HL-60 (cell line): Measurements from ENCODE around the gene SPACA4.

Experiments used
- DNase-seq, 2 experiments: peaks; one replicate each; pipeline ENCODE4 v3.0.0-alpha.2; 2010 to 2020; ENCODE audit warnings: low read depth in 1 of 2, low spot score in 1 of 2
- H3K27ac ChIP-seq: fragments of 250-450 bp; sonication (Bioruptor Pico); replicated peaks from 2 replicates; pipeline ENCODE4 v1.5.1; 2020; ENCODE audit warnings: mild to moderate bottlenecking, moderate library complexity
- H3K27me3 ChIP-seq: fragments of 250-450 bp; sonication (Bioruptor Pico); 2 replicates; pipeline ENCODE4 v1.5.1; 2021; ENCODE audit warnings: mild to moderate bottlenecking, moderate library complexity; ENCODE audit not compliant: insufficient read depth, poor library complexity, severe bottlenecking
- H3K4me3 ChIP-seq: replicated peaks from 2 replicates; pipeline ENCODE4 v1.5.1; 2011; ENCODE audit warnings: mild to moderate bottlenecking, control low read depth, low read length; ENCODE audit not compliant: insufficient read depth
- GABPA ChIP-seq: IDR thresholded peaks from 2 replicates; pipeline ENCODE4 v1.6.1; 2012; ENCODE audit warnings: low read depth
- POLR2AphosphoS5 ChIP-seq: IDR thresholded peaks from 2 replicates; pipeline ENCODE4 v1.6.1; 2012; ENCODE audit warnings: low read depth
- SPI1 ChIP-seq: IDR thresholded peaks from 2 replicates; pipeline ENCODE4 v1.6.1; 2012; ENCODE audit warnings: low read depth, mild to moderate bottlenecking, borderline replicate concordance
- TF ChIP-seq, protein P1 (sequence below): IDR thresholded peaks from 2 replicates; pipeline ENCODE4 v1.6.1; 2012; ENCODE audit warnings: low read depth; ENCODE audit not compliant: insufficient replicate concordance
- TF ChIP-seq, protein P2 (sequence below): IDR thresholded peaks from one replicate; pipeline ENCODE4 v1.5.1; 2011; ENCODE audit warnings: low read length, control low read depth, inconsistent platforms; ENCODE audit not compliant: insufficient read depth

SPACA4 gene

DNA sequence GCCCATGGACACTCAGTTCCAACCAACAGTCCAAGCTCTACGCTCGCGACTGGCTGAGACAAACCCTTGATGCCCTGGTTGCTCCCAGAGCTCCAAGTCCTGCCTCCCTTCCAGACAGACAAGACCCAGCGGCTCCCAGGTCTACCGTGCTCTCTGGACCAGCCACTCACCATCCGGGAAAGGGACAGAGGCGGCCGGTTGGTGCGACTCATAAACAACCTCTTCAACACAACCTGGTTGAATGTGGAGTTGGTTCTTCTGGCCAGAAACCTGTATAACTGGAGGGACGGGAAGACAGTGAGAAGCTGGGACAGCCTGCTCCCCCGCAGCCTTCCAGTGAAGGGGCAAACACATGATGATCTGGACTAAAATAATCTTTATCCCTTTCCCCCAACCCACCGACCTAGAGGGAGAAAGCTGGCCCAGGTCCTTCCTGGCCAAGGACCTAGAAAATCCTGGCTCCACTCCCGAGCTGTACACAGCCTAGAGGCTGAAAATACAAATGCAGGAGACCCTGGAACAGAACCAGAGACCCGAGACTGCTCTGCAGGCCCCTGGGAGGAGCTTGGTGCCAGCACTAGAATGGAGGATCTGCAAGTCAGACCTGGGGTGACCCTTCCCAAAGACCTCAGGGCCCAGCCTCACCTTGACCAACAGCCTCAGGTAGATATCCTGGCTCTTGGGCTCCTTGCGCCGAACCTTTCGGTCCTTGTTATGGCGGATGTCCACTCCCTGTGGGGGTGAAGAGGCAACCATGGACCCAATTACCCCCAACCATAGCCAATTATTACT, 10.8 kb downstream of the SPACA4 start:
- H3K27me3 ChIP-seq, result no peaks in the 10 kb centered on the region

DNA sequence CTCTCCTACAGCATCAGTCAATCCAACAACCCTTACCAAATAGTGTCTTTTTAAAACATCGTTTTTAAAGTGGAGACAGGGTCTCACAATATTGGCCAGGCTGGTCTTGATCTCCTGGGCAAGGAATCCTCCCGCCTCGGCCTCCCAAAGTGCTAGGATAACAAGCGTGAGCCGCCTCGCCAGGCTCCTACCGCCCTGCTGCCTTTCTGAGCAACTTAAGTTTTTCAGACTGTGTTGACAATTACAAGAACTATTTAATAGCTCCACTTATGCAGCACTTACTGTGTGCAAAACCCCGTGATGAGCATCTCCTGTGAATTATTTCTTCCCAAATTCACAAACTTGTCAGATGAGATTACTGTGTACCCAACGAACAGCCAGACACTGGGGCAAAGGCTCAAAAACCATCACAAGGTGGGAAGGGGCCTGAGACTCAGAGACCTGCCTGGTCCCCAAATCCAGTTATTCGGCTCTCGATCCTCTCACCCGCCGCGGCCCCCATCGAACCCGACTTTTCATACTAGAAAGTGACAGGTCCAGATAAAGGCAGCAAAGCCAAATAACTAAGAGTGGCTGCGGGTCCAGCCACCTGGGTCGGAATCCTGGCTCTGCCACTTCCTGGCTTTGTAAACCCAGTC, 11.9 kb downstream of the SPACA4 start:
- Histone ChIP-seq H3K27me3 (no peaks in the 10 kb centered on the region), H3K27ac (peak overlapping the region; percentile 87), H3K4me3 (peak overlapping the region; percentile 91)
- TF ChIP-seq GABPA (no peak), POLR2AphosphoS5 (no peak), SPI1 (no peak)
- TF ChIP-seq, protein P1, sequence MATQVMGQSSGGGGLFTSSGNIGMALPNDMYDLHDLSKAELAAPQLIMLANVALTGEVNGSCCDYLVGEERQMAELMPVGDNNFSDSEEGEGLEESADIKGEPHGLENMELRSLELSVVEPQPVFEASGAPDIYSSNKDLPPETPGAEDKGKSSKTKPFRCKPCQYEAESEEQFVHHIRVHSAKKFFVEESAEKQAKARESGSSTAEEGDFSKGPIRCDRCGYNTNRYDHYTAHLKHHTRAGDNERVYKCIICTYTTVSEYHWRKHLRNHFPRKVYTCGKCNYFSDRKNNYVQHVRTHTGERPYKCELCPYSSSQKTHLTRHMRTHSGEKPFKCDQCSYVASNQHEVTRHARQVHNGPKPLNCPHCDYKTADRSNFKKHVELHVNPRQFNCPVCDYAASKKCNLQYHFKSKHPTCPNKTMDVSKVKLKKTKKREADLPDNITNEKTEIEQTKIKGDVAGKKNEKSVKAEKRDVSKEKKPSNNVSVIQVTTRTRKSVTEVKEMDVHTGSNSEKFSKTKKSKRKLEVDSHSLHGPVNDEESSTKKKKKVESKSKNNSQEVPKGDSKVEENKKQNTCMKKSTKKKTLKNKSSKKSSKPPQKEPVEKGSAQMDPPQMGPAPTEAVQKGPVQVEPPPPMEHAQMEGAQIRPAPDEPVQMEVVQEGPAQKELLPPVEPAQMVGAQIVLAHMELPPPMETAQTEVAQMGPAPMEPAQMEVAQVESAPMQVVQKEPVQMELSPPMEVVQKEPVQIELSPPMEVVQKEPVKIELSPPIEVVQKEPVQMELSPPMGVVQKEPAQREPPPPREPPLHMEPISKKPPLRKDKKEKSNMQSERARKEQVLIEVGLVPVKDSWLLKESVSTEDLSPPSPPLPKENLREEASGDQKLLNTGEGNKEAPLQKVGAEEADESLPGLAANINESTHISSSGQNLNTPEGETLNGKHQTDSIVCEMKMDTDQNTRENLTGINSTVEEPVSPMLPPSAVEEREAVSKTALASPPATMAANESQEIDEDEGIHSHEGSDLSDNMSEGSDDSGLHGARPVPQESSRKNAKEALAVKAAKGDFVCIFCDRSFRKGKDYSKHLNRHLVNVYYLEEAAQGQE, result no peak
- DNase-seq, result no peak

More for the DNA sequence above, 10.8 kb downstream of the SPACA4 start:
- TF ChIP-seq, protein P2, sequence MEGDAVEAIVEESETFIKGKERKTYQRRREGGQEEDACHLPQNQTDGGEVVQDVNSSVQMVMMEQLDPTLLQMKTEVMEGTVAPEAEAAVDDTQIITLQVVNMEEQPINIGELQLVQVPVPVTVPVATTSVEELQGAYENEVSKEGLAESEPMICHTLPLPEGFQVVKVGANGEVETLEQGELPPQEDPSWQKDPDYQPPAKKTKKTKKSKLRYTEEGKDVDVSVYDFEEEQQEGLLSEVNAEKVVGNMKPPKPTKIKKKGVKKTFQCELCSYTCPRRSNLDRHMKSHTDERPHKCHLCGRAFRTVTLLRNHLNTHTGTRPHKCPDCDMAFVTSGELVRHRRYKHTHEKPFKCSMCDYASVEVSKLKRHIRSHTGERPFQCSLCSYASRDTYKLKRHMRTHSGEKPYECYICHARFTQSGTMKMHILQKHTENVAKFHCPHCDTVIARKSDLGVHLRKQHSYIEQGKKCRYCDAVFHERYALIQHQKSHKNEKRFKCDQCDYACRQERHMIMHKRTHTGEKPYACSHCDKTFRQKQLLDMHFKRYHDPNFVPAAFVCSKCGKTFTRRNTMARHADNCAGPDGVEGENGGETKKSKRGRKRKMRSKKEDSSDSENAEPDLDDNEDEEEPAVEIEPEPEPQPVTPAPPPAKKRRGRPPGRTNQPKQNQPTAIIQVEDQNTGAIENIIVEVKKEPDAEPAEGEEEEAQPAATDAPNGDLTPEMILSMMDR, result no peak
- no peak for TF ChIP-seq POLR2AphosphoS5
- no peak for TF ChIP-seq SPI1
- TF ChIP-seq, protein P1, result no peak
- TF ChIP-seq GABPA, result no peak
- DNase-seq, result no peak
- peak overlapping the region; percentile 91 for H3K4me3 ChIP-seq
- peak overlapping the region; percentile 87 for H3K27ac ChIP-seq

DNA sequence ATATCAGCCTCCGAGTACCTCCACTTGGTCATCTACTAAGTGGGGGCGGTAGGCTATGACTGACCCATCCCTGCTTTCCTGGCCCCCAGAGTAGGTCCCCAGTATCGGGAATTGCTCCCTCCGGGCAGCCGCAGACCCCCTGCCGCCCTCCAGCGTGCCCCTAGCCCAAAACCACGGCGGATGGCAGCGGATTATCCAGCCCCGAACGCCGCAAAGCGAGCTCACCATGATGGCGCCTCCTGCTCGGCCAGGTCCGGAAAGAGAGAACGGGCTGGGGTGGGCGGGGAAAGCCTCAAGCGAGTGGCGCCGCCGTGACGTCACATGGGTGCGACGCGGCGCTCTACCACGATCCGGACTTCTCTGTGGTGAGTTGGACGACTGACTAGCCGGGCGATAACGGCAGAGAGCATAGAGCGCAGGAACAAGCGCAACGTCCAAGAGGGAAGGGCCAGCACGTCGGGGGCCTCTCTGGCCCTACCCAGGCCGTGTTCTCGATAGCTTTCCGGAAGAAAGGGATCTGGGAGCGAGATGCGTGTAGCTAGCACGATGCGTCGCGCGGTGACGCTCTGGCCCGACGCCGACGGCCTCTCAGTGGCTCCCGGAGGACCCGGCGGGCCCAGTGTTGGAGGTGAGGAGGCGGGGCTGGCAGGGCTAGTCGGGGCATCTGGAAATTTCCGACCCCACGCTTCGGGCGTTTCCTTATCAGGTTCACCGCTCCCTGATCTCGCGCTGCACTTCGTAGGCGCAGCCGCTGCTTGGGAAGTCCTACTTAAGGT, 12.6 kb downstream of the SPACA4 start, which contains the start of the genes RPL18 and SPHK2:
Gene RPL18 (minus strand): TSS at position 263 of the 776 bp plus-strand sequence. CDS start 35 bp downstream, at position 228.
Gene SPHK2 (plus strand): TSS at position 591 of the 776 bp plus-strand sequence. CDS start 1,009 bp downstream, outside the sequence.
- peak; percentile 99 to 100 for DNase-seq
- peak within 1 kb of the TSS; percentile 87 for H3K27ac ChIP-seq
- peak within 1 kb of the TSS; percentile 91 for H3K4me3 ChIP-seq
- H3K27me3 ChIP-seq, result no peaks in the 10 kb centered on the region
- TF ChIP-seq, protein P2, result no peak
- TF ChIP-seq, protein P1, result peak; percentile 82
- TF ChIP-seq GABPA (peak; percentile 82), POLR2AphosphoS5 (peak; percentile 98), SPI1 (no peak)
